Stimulated activated CD8-positive, alpha-beta memory T cell treated with anti-CD3 and anti-CD28 coated beads, Interleukin-7, amount 100 ng/mL, for 48 hours (primary cell): ENCODE results near the gene ARHGAP31.
A peak's percentile ranks its signal among the peaks of the same experiment; 100 is the strongest.
"Not testable (repeated sequence)": the region's sequence is repeated elsewhere in the genome, so short reads cannot be mapped to it uniquely, and the experiment has no call there.

Experiments
- DNase-seq, 2 donors: peaks; one replicate each; pipeline ENCODE4 v3.0.0-alpha.2; 2020; ENCODE audit warnings: low read depth in 1 of 2; ENCODE audit errors: extremely low read depth in 1 of 2

ARHGAP31 gene, protein sequence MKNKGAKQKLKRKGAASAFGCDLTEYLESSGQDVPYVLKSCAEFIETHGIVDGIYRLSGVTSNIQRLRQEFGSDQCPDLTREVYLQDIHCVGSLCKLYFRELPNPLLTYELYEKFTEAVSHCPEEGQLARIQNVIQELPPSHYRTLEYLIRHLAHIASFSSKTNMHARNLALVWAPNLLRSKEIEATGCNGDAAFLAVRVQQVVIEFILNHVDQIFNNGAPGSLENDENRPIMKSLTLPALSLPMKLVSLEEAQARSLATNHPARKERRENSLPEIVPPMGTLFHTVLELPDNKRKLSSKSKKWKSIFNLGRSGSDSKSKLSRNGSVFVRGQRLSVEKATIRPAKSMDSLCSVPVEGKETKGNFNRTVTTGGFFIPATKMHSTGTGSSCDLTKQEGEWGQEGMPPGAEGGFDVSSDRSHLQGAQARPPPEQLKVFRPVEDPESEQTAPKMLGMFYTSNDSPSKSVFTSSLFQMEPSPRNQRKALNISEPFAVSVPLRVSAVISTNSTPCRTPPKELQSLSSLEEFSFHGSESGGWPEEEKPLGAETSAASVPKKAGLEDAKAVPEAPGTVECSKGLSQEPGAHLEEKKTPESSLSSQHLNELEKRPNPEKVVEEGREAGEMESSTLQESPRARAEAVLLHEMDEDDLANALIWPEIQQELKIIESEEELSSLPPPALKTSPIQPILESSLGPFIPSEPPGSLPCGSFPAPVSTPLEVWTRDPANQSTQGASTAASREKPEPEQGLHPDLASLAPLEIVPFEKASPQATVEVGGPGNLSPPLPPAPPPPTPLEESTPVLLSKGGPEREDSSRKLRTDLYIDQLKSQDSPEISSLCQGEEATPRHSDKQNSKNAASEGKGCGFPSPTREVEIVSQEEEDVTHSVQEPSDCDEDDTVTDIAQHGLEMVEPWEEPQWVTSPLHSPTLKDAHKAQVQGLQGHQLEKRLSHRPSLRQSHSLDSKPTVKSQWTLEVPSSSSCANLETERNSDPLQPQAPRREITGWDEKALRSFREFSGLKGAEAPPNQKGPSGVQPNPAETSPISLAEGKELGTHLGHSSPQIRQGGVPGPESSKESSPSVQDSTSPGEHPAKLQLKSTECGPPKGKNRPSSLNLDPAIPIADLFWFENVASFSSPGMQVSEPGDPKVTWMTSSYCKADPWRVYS (N-terminal part only)

DNA sequence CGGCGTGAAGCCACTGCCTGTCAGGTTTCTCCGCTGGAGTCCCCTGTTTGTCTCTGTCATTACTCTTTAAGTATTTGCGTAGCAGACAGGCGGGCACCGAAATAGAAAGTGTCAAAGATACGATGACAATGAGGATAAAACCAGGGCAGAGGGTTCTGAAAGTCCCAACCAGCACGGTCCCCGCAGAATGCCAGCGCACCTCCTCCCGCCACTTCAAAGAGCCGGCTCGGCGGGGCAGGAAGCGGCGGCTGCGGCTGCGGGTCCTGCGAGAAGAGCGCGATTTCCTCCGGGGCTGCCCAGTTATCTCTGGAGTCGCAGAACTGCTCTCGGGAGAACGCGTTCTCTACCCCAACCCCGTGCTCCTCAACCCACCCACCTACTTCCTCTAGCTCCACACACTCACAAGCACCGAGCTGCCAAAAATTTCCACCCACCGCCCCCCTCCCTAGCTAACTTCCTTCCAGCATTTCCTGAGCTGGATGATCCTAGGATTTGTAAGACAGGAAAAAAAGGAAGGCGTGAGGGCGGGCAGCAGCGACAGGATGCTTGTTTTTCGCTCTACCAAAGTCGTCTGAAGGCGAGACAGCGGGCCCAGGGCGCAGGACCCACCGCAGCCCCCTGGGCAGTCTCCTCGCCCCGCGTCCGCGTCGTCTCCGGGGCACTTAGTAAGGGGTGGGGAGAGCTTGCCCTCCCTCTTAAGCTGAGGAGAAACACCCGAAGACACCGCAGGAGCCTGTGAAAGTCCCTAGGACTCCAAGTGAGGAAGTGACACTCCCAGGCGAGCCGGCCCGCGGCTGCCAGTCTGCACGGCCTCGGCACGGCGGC is at the start of gene ARHGAP31:
Gene ARHGAP31 (plus strand): TSS at position 513 of the 825 bp plus-strand sequence. CDS start 522 bp downstream, outside the sequence.
- peak; percentile 82 to 83 for DNase-seq

DNA sequence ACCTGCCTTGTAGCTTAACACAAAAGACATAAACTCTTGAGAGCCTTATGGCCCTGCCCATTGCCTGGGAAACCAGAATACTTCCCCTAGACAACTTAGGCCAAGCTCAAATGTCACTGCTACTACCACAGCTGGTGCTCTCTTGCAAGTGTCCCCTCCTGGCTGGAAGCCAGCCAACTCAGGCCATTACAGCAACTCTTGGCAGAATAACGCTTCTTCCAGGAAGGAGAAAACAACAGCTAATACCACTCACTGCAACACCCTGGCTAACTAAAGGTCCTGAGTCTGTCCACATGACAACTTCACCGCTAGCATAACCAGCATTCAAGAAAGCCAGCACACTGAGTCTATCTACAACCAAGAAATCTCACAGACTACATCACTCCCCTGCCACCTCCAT is 48.4 kb upstream of the ARHGAP31 start:
- DNase-seq: no peak

GRCh38 chr3:119255214-119255613 is 39.0 kb upstream of the ARHGAP31 start:
- no peak for DNase-seq

GRCh38 chr3:119257111-119257510 is 37.1 kb upstream of the ARHGAP31 start:
- DNase-seq: no peak

- no peak for DNase-seq
Measured at GRCh38 chr3:119257654-119258410, 36.4 kb upstream of the ARHGAP31 start.

DNA sequence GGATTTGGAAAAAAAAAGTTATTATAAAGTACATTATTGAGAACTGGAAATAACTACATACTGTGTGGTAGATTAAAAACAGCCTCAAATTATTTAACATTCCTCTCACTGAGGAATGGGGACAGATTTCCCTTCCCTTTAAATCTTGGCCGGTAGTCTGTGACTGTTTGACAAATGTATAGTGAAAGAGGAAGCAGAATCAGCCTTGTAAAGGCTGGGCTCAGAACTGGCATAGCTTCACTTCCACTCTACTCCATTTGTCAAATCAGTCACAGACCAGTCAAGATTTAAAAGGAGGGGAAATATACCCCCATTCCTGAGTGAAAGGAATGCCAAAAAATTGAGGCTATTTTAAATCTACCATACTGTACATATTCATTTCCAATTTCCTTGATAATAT is 35.3 kb upstream of the ARHGAP31 start:
- no peak for DNase-seq

- DNase-seq: no peak
Measured at GRCh38 chr3:119259821-119260220, 34.4 kb upstream of the ARHGAP31 start.

GRCh38 chr3:119261055-119261454 is 33.1 kb upstream of the ARHGAP31 start:
- no peak for DNase-seq

- not testable (repeated sequence) for DNase-seq
Measured at GRCh38 chr3:119270212-119270611, 24.0 kb upstream of the ARHGAP31 start.

DNA sequence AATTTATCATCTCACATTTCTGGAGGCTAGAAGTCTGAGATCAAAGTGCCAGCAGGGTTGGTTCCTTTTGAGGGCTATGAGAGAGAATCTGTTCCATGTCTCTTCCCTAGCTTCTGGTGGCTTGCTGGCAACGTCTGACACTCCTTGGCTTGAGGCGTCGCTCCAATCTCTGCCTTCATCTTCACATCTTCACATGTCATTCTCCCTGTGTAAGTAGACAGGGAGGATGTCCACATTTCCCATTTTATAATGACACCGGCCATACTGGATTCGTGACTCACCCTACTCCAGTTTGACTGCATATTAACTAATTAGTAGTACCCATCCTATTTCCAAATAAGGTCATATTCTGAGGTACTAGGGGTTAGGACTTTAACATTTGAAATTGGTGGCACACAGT is 17.5 kb upstream of the ARHGAP31 start:
- DNase-seq: no peak

GRCh38 chr3:119279101-119279554 is 15.1 kb upstream of the ARHGAP31 start:
- DNase-seq: no peak

- no peak for DNase-seq
Measured at GRCh38 chr3:119279584-119280243, 14.5 kb upstream of the ARHGAP31 start.

DNA sequence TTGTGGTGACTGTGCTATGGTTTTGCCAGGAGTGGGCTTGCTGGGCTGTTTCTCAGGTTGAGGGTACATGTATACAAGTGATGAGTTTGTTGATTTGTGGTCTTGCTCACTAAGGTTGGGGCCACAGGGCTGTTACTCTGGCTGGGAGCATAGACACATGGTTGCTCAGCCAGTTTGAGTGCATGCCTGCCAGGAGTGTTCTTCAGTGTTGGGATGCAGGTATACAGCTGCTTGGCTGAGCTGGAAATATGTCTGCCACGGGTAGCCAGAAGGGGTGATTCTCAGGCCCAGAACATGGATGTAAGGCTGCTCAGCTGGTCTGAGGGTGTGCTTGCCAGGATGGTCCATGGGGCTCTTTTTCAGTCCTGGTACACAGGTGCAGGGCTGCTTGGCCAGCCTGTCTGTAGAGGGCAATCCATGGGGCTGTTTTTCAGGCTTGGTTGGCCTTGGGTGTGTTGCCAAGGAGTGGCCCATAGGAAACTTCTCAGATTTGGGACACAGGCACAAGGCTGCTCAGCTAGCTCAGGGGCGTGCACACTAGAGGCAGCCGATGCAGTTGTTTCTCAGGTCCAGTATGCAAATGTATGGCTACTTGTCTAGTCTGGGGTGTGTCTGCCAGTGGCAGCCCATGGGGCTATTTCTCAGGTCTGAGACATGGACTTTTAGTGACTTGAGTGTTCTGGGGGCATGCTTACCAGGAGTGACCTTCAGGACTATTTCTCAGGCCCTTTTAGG is 5.3 kb upstream of the ARHGAP31 start:
- DNase-seq: no peak

DNA sequence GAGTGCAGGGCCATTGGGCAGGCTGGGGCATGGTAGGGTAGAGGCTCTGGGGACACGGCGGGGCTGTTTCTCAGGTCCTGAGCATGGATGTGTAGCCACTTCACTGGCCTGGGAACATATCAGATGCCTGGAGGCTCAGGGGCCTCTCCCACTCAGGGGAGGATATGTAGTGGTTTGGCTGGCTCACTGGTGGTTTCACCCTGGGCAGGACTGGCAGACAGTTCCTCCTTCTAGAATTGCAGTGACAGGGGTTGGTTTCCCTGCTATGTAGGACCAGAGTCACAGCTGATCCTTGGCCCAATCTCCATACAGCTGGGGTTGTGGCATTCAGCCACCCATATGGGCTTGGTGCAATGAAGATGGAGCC is 4.8 kb upstream of the ARHGAP31 start:
- no peak for DNase-seq

DNA sequence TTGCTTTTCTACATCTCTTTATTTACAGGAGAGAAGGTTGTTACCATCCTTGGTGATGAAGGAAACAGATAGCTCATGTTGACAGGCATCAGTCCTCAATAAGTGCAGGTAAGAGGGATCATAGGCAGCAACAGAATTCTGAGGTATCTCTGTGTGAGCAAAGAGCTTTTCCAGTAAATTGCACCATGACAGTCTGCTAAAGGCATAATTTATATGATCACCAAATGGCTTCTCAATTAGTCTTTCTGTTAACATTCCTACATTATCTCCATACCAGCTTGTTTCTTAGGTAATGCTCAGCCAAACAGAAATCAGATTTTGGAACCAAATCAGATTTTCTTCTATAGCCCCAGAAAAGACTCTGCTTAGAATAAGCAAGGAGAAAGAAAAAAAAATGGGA is 3.6 kb upstream of the ARHGAP31 start:
- DNase-seq: no peak

DNA sequence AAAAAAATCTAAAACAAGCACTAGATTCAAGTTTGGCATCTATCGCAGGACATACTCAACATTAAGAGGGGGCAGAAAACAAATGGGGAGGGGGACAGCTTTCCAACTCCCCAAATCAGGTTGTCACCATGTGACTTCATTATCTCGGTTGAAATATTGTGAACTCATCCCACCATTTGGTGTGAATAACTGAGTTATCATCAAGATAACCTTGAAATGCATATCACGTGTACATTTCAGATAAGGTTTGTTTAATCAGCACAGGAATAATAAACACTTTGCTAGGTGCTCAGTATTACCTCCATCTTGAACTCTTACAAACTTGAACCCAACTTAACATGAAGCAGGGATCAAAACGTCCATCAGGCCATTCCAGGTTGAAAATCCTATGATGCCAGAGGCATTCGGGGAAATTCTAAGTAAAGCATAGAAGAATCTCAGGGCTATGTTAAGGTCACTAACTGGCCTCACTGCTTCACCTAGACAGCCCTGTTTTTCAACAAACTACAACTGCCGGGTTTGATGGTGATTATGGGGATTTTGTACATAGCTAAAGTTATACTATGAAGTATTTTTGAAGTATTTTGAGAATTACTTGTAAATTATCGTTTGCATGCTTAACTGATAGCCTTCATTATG is 3.0 kb upstream of the ARHGAP31 start:
- no peak for DNase-seq

DNA sequence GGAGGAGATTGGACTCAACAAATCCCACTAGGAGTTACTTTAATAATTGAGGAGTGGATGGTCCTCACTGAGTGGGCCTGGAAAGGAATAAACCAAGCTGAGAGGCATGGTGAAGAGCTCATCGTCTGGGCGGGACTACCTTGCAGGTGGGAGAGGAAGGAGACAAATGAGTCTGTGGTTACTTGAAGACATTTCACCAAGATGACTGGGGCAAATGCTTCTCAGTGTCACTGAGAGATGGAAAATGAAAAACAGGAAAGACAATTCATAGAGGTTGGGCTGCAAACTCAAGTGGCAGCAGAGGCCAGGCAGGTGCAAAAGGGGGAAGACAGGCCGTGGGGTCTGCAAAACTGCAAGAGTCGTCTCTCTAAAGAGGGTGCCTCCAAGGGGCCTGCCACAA is 1.5 kb upstream of the ARHGAP31 start:
- no peak for DNase-seq
